GM19043 (cell line): Measurements from ENCODE around the gene LRRK1.

Experiments
- ATAC-seq: cut with Tn5 transposase; IDR thresholded peaks from one replicate; pipeline ENCODE4 v1.9.1; 2021; ENCODE audit warnings: low read depth; ENCODE audit not compliant: unreplicated experiment

Gene LRRK1, protein sequence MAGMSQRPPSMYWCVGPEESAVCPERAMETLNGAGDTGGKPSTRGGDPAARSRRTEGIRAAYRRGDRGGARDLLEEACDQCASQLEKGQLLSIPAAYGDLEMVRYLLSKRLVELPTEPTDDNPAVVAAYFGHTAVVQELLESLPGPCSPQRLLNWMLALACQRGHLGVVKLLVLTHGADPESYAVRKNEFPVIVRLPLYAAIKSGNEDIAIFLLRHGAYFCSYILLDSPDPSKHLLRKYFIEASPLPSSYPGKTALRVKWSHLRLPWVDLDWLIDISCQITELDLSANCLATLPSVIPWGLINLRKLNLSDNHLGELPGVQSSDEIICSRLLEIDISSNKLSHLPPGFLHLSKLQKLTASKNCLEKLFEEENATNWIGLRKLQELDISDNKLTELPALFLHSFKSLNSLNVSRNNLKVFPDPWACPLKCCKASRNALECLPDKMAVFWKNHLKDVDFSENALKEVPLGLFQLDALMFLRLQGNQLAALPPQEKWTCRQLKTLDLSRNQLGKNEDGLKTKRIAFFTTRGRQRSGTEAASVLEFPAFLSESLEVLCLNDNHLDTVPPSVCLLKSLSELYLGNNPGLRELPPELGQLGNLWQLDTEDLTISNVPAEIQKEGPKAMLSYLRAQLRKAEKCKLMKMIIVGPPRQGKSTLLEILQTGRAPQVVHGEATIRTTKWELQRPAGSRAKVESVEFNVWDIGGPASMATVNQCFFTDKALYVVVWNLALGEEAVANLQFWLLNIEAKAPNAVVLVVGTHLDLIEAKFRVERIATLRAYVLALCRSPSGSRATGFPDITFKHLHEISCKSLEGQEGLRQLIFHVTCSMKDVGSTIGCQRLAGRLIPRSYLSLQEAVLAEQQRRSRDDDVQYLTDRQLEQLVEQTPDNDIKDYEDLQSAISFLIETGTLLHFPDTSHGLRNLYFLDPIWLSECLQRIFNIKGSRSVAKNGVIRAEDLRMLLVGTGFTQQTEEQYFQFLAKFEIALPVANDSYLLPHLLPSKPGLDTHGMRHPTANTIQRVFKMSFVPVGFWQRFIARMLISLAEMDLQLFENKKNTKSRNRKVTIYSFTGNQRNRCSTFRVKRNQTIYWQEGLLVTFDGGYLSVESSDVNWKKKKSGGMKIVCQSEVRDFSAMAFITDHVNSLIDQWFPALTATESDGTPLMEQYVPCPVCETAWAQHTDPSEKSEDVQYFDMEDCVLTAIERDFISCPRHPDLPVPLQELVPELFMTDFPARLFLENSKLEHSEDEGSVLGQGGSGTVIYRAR (N-terminal part only)

DNA sequence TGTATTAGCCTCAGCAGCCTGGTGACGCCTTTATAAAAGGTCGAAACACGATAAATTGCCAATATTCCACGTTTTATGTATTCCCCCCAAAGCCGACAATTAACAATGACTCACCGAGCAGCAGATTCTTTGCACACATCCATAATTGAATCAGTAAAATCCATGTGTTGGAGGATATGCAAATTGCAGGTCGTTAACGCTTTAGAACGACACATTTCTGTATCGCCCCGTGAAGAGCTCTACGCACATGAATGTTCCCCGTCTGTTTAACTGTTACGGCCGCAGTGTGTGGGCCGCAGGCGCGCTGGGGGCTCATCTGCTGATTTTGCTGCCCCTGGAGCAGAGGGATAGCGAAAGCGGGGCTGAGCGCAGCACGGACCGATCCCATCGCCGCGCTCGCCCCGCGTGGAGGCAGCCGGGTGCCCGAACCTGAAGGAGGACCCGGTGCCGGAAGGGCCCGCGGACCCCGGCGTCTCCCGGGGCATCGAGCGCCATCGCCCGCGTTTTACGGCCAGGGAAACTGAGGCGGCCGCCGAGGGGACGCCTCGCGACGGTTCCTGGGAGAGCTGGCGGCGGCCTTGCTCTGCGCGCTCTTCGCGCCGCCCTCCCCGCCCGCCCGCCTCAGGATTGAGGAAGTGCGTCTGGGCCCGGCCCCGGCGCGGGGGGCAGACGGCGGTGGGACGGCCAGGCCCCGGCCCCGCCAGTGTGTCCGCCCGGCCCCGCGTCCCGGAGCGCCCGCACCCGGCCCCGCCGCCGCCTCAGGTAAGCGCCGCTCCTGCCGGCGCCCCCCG lies at the start of gene LRRK1:
Gene LRRK1 (plus strand): TSS at position 668 of the 791 bp plus-strand sequence. CDS start 5,276 bp downstream, outside the sequence.
- no peak for ATAC-seq

DNA sequence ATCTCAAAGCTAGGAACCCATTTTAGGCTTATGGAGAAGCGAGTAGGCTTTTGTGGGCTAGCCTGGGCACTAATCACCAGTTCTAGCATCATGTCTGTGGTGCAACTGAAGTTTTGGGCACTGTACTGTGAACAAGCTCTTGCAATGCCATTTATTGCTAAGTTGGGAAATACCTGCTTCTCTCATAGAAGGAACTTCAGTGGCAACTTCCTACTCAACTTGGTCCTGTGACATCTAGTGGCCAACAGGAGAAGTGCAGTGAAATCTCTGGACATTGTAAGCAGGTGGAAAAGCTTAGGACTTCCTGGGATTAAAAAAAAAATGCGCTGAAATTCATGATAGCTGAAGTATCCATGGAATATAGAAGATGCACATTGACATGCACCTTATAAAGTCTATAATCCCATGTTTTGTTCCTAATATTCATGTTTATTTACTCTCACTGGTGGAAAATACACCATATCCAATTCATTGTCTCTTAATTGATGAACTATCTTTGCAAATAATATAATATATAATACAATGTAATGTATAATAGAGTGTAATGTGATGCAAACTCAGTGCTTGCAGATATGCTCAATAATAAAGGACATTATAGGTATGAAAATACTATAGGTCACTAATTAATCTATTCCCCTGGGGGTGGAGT lies 46.0 kb upstream of the LRRK1 start:
- ATAC-seq: peak; percentile 82

DNA sequence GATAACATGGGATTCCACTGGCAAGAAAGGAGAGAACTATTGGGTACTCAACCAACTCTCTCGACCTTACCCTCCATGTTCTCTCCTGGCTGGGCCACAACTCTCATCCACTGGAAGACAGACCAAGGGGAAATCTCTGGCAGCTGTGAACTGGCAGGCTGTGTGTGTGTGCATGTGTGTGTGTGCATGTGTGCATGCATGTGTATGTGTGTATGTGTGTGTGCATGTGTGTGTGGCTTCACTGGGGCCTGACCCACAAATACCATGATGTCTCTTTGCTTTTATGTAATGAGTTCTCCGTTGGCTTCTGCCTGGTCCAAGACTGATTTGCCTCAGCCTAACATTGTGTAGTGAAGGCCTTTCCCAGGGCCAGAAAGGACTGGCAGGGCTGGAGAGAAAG lies 43.7 kb upstream of the LRRK1 start:
- ATAC-seq: no peak

DNA sequence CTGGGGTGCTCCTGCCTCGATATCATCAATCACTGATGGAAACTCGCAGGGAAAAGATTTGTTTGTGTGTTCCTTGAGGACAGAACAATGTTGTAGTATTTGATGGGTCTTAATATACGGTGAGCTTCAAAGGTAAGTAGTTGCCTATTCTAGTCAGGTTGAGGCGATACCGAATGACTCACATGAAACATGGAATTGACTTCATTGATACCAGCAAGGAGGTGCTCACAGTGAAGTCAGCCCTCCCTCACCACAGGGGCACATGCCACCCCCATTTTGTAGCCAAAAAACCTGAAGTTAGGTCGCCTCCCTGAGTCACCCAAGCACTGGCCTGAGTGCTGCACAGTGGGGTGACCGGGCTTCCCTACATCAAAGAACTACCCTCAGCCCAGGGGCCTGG lies 43.2 kb upstream of the LRRK1 start:
- no peak for ATAC-seq

DNA sequence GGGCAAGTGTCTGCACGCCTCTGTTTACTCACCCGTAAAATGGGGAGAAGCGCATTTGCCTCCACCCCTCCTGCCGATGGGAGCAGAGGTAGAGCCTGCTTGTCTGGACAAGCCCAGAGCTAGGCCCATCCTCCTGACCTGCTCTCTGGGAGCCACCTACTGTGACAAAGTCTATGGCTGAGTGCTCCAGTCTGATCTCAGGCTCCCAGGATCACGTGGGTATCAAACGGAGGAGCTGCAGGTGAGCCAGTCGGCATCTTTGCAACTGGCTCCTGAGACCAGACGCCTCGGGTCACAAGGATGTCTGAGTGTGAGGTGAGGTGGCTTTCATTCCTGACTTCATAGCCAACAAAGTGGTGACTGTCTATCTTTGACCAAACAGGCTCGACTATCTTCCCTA lies 41.6 kb upstream of the LRRK1 start:
- no peak for ATAC-seq

DNA sequence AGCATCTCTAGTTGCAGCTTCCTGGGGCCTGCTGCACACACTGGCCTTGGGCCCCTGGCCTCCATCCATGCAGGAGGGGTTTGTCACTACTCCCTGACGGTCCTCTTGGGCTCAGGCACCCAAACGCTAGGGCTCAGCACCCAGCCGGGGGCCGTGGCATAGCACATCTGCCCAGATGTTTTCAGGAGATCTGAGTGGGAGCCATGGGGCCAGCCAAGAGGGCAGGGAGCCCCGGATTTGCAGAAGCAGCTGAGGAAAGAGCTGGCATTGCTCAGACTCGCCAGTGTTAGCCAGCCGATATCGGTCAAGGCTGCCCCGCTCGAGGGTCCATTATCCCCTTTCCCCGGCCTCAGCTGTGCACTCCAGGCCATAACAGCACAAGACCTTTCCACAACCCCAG lies 41.0 kb upstream of the LRRK1 start:
- ATAC-seq: no peak

DNA sequence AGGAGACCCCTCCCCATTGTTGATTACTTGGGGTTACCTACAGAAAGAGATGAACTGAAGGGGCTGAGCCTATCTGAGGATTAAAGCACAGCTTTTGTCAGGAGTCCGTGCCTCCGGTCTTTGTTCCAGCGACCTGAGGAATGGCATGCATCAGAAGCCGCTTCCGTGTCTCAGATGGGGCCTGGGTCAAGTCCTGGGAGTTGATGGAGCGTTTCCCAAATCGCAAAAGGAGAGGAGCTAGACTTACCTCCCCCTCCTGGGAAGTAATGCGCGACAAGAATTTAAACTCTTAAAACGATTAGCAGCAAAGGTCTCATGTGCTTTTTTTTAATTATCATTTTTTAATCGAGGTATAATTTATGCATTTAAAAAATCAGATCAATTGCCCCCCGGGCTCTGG lies 40.5 kb upstream of the LRRK1 start:
- no peak for ATAC-seq

DNA sequence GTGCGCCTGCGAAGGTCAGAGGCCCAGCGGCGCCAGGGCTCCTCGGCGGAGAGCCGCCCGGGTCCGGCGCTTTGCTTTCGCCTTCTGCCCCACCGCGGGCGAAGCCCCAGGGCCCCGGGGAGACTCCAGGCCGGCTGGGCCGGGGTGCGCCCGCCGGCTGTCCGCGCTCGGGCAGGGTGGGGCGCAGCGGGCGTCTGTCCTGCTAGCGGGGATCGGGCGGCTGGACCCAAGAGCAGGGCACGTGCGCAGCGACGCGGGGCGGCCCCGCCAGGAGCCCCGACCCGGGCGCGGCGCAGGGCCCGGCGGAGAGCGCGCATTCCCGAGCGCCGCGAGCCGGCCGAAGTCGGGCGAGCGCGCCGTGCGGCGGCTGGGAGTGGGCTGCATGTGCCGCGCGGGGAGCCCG lies 40.1 kb upstream of the LRRK1 start:
- no peak for ATAC-seq

DNA sequence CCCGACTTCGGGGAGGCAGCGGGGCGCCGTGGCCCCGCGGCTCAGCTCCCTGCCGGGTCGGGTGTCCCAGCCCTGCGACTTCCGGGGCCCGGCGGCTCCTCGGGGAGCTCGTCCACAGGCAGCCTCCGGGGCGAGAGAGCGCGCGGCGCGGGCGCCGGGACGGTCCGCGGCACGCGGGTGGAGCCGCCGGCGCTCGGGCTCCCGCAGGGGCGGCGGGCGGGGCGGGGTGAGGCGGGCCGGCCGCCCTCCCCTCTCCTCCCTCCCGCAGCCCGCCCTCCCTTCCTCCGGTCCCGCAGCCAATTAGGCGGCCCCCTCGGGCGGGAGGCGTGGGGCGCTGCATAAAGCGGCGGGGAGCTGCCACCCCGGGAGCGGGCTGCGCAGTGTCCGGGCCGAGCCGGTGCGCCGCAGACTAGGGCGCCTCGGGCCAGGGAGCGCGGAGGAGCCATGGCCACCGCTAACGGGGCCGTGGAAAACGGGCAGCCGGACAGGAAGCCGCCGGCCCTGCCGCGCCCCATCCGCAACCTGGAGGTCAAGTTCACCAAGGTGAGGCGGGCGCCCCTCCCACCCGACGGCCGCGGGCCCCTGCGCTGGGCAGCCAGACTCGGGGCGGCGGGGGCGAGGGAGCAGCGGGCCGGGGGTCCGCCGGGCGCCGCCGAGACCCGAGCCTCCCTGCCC lies 39.6 kb upstream of the LRRK1 start, which contains the start of gene ALDH1A3:
Gene ALDH1A3 (plus strand): TSS at position 368 of the 675 bp plus-strand sequence. CDS start 77 bp downstream, at position 445.
- ATAC-seq: no peak

DNA sequence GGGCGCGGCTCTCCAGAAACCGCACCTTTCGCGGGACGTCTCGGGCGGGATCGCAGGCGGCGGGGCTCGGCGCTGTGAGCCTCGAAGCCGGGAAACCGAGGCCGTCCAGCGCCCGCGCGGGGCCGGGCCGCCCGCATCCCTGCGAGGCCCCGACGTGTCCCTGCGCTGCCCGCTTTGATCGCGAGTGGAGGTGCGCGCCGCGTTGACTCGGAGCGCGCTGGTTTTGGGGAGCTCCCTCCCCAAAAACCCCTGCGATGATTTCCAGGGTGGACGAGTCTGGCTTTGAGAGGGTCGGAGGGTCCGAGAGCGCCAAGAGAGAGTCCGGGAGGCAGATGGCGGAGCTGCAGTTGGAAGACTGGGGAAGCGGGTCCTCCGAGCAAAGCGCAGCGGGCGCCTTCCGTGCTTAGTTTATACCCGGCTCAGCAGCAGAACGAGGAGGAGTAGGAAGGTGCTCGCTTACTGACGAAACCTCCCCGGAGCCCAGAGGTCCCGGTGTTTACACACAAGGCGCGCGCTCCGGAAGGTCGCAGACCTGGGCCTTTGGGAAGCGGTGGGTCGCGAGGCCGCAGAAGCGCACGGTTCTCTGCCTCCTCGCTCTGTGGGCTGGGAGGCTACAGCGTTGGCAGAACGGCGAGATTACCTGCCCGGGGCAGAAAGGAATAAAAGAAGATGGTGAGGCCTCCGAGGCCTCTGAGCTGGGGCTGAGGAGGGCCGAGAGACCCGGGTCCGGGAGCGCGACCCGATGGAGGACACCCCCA lies 38.8 kb upstream of the LRRK1 start:
- ATAC-seq: no peak

DNA sequence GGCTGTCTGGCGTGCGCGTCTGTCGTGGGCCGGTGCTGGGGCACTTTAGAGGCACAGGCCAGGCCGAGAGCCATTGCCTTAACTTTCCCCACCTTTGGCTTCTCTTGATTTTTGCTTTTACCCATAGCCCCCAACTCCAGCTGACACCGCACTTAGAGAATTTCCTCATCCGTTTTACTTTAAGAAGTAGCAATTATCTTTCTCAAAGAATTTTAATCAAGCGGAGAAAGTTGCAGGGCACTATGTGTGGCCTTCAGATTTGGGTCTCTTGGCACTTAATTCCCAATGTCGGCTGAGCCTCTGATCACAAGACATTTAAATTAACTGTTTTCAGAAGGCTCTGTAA lies 38.3 kb upstream of the LRRK1 start:
- ATAC-seq: no peak

DNA sequence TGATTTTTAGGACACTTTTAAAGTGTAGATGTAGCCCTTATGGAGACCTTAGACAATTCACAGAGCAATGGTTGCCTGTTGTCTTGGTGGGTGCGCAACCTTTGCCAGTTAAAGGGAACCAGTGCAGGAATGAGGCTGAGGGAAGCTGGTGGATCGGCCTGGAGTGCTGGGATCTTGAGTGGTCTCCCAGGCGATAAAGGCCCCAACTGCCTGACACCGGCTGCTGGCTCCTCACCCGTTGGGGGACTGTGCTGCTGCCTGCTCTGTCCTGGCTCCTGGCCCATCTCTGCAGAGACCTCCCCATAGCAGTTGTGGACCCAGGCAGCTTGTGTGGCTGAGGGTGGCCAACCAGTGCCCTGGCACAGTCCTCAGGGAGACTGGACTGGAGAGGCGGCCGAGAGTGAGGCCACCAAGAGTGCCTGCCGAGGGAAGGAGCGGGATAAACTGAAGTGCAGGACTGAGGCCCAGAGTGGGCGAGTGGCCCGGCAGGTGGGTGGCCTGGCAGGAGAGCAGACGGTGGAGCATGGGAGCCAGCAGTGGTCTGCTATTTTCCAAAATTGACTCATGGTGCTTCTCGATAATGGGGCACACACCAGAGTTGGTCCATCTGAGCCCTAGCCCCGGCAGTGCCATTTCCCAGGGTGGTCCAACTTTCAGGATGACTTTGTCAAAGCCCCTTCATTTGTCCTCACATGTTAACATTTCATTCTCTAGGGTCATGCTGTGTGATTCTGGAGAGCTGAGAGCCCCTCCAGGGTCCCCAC lies 37.4 kb upstream of the LRRK1 start:
- ATAC-seq: no peak

DNA sequence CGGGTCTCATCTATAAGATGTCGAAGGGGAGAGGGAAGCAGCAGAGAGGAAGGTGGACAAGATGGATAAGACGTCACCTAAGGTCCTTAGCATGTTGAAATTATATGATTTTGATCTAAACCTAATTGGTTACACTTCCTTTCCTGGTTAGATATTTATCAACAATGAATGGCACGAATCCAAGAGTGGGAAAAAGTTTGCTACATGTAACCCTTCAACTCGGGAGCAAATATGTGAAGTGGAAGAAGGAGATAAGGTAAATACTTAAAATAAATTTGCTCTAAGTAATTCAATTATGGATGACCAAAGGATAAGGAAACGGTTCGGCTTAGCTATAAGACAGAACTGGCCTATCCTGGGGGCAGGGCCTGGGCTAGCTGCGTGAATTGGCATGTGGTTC lies 34.0 kb upstream of the LRRK1 start:
- ATAC-seq: no peak

DNA sequence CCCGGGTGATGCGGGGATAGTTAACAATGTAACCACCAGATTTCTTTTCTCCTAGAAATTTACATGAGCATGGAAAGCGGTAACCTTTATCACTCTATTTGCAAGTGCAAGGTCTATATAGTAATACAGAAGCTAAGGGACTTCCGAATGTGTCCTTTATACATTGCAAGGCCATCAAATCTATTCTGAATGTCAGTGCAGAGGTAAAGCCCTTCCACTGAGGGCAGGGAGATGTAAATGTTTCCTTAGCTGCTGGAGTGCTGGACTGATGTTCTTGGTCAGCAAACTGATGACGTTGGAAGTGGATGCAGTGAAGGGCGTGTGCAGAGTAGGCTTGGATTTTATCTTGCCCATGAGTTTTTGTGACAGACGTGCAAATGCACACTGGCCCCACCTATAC lies 33.3 kb upstream of the LRRK1 start:
- no peak for ATAC-seq

DNA sequence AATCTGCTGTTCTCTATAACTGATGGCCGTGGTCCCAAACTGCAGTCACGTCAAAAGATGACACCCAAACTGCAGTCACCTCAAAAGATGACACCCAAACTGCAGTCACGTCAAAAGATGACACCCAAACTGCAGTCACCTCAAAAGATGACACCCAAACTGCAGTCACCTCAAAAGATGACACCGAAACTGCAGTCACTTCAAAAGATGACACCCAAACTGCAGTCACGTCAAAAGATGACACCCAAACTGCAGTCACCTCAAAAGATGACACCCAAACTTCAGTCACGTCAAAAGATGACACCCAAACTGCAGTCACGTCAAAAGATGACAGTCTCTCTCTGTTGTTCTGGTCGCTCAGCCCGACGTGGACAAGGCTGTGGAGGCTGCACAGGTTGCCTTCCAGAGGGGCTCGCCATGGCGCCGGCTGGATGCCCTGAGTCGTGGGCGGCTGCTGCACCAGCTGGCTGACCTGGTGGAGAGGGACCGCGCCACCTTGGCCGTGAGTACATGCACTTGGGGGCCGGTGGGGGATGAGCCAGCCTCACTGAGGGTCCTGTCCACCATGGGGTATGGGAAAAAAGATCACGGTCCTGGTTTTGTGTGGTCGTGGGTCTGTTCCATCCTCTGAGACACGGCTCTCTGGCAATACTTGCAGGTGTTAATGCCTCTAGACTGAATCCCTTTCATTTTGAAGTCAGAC lies 31.8 kb upstream of the LRRK1 start:
- no peak for ATAC-seq

DNA sequence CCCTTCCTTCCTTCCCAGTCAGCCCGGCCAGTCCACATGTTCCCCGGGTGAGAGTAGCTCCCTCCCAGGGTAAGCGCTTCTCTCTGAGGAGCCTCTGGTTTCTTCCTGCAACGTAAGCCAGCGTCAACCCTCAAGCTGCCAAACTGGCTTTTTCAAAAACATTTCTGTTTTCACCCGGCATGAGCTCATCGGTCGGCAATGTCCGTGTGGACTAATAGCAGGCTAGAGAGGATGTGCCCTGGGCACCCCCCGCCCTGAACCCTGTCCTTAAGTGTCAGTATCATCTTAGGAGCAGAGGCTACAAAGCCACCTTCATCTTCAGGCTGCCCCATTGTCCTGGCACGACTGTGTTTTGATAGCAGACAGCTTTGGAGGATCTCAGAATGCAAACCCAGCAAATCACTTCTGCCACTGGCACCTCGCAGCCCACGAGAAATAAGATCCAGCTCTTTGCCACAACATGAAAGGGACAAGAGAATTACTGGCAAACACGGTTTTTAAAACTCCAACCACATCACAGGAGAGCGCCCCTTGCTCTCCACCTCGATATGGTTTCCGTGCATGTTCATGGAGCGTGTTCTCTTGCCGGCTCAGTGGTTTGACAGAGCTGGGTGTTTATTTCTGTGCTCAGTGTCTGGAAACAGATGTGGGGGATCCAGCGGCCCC lies 29.6 kb upstream of the LRRK1 start:
- no peak for ATAC-seq
